HG02759 (cell line): ENCODE measurements around the gene CFAP410.

Experiments used
- ATAC-seq: cut with Tn5 transposase; IDR thresholded peaks from one replicate; pipeline ENCODE4 v1.9.1; 2021; ENCODE audit warnings: mild to moderate bottlenecking, moderate library complexity; ENCODE audit not compliant: unreplicated experiment

CFAP410 gene

GRCh38 chr21:44338971-44339910 lies at the start of gene CFAP410:
Gene CFAP410, minus strand, starts transcription at chr21:44339390. Its CDS starts 196 bp downstream, at chr21:44339194.
- ATAC-seq = peak; percentile 92

GRCh38 chr21:44384968-44385367 lies 45.8 kb upstream of the CFAP410 start:
- ATAC-seq = no peak

- no peak for ATAC-seq
Observed at GRCh38 chr21:44383216-44383615, 44.0 kb upstream of the CFAP410 start.

DNA sequence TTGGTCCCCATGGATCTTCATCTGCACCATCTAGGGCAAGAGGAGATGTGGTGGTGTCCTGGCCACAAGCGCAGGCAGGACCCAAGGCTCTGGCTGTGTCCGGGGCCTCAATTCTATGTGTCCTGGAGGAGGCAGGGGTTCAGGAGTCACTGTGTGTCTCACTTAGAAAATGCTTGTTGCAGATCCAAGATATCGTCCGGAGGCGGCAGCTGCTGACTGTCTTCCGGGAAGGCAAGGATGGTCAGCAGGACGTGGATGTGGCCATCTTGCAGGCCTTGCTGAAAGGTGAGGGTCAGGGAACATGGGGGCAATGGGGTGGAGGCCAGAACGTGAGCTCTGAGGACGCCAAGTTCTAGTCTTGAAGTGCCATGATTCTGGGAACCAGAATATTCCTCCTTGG lies 43.3 kb upstream of the CFAP410 start:
- ATAC-seq = no peak

DNA sequence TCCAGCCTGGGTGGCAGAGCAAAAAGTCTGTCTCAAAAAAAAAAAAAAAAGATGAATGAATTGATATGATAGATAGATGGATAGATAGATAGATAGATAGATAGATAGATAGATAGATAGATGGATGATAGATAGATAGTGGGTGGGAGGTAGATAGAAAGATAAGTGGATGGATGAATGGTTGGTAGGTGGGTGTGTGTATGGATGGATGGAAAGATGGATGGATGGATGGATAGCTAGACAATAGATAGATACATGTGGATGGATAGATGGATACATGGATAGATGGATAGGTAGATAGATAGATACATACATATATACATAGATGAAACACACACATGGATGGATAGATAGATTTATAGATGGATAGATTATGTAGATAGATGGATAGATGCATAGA lies 42.7 kb upstream of the CFAP410 start:
- no peak for ATAC-seq

DNA sequence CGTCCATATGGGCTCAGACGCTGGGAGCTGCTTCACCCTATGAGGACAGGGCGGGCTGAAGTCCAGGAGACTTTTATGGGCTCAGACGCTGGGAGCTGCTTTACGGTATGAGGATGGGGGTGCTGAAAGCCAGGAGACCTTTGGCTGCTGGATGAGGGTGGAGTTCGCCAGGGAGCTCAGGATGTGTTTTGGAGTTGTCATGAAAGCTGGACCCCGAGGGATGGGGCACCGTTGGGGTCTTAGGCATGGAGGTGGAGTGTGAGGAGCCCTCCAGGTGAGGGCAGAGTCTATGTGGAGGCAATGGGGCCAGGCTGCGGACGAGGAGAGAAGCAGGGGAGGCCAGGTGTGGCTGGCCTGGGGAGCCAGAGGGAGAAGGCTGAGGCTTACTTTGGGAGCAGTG lies 41.7 kb upstream of the CFAP410 start:
- no peak for ATAC-seq

- ATAC-seq = no peak
Observed at GRCh38 chr21:44379991-44380865, 41.0 kb upstream of the CFAP410 start.

- ATAC-seq = no peak
Observed at GRCh38 chr21:44379515-44379848, 40.3 kb upstream of the CFAP410 start.

- no peak for ATAC-seq
Observed at GRCh38 chr21:44378646-44379514, 39.7 kb upstream of the CFAP410 start.

GRCh38 chr21:44377922-44378645 lies 38.9 kb upstream of the CFAP410 start:
- ATAC-seq = no peak

DNA sequence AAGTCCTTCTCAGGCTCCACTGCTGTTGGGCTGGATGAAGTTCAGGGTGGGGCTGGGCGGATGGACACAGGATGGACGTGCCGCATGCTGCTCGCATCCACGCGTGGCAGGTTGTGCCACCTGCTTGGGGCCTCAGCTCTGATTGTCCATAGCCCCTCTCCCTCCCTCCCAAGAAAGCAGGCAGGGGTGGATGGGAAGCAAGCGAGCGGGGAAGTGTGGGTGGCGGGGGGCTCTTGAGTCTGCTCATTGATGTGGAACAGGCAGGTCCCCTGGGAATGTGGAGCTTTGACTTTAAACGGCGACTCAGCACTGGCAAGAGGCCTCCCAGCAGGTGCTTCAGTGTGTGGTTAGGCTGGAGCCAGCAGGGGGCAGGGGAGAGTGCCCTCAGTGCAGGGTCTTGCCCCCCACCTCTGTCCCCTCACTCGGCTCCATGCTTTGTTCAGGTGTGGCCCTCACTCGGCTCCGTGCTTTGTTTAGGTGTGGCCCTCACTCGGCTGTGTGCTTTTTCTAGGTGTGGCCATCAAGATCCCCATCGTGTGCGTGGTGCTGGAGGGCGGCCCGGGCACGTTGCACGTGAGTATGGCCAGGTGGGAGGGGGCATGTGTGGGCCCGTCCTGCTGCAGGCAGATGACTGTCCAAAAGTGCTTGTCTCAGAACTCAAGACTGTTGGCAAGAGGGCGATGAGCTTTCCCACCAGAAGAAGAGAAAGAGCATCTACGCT lies 38.2 kb upstream of the CFAP410 start:
- no peak for ATAC-seq

DNA sequence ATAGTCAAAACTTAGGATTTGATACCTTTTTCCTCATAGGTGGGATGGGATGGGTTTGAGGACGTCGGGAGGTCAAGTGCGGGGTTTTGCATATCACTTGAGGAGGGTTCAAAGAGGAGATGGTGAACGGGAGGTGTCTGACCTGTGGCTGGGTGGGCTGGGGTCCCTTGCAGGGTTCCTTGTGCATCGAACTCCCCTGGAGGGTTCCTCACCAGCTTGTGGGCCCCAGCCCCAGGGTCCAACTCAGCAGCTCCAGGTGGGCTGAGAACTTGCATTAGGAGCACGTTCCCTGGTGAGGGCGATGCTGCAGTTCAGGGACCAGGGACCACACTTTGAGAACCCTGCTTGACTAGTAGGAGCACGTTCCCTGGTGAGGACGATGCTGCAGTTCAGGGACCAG lies 37.4 kb upstream of the CFAP410 start:
- ATAC-seq = no peak

GRCh38 chr21:44375761-44376241 lies 36.6 kb upstream of the CFAP410 start:
- ATAC-seq = no peak

DNA sequence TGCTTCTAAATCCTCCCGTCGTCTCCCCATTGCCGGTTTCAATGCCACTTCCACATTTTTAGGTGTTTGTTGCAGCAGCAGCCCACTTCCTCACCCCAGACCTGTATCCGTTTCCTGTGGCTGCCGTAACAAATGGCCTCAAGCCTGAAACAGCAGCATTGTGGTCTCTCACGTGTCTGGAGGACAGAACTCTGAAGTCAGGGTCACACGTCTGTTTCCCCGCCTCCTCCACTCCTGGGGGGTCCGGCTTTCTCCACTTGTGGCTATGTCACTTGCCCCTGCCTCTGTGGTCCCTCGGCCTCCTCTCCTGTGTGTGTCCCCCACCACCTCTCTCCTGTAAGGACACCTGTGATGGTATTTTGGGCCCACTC lies 36.1 kb upstream of the CFAP410 start:
- ATAC-seq = no peak

DNA sequence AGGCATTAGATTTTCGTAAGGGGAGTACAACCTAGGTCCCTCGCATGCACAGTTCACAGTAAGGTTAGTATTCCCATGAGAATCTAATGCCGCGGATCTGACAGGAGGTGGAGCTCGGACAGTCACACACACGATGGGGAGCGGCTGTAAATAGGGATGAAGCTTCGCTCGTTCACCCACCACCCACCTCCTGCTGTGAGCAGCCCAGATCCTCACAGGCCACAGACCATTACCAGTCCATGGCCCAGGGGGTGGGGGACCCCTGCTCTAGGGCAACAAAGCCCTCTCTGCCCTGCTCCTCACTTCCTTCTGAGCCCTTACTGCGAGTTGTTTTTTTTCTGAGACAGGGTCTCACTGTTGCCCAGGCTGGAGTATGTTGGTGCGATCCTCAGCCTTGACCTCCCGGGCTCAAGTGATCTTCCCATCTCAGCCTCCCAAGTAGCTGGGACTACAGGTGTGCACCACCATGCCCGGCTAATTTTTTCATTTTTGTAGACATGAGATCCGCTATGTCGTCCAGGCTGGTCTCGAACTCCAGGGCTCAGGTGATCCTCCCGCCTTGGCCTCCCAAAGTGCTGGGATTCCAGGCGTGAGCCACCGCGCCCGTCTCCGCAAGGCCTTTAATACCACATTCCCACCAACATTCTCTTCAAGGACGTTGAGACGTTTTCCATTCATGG lies 35.6 kb upstream of the CFAP410 start:
- ATAC-seq = no peak

DNA sequence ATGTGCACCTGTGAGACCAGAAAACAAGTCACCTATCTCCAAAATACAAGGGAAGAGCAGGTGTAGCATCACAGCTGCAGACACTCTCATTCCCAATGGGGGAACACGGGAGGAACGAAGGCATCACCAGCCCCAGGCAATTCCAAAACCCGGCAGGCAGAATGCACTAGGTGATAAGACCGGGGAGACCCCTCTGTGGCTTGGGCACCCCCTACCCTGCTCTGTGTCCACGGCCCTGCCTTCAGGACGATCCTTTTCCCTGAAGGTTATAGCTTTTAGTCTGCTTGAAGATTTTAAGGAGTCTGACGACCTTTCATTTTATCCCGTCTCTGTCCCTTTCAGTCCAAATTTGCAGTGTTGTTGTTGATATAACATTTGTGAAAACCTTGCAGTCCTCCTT lies 33.4 kb upstream of the CFAP410 start:
- no peak for ATAC-seq

- ATAC-seq = no peak
Observed at GRCh38 chr21:44371596-44371995, 32.4 kb upstream of the CFAP410 start.

DNA sequence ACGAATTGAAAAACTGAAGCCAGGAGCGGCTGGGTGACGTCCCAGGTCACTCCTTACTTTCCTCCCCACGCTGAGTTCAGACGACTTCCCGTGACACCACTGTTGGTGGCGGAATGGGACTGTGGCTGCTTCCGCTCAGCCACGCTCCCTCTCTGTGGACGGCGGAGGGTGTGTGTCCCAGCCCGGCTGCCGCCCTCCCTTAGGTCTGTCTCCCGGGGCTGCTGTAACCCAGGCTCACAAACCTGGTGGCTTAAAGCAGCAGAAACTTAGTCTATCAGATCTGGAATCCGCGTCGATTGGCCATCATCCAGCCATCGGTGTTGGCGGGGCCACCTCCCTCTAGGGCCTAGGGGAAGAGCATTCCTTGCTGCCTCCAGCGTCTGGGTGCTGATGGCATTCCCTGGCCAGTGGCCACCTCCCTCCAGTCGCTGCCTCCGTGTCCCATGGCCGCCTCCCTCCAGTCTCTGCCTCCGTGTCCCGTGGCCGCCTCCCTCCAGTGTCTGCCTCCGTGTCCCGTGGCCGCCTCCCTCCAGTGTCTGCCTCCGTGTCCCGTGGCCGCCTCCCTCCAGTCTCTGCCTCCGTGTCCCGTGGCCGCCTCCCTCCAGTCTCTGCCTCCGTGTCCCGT lies 31.7 kb upstream of the CFAP410 start:
- no peak for ATAC-seq
